GM18498 (cell line): ENCODE measurements around the gene FTO.

Source experiments
- ATAC-seq: cut with Tn5 transposase; IDR thresholded peaks from one replicate; pipeline ENCODE4 v1.9.1; 2021; ENCODE audit warnings: mild to moderate bottlenecking, moderate library complexity; ENCODE audit not compliant: unreplicated experiment

Gene FTO

DNA sequence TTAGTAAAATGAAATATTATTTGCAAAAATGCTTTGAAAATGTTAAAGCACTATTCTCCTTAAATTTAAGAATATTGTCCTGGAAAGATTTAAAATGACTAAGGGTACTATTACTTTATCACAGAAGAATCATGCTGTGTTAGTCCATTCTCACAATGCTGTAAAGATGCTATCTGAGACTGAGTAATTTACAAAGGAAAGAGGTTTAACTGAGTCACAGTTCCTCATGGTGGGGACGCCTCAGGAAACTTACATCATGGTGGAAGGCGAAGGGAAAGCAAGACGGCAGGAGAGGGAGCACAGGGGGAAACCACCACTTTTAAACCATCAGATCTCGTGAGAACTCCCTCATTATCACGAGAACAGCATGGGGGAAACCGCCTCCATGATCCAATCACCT is 337.0 kb downstream of the FTO start:
- ATAC-seq: no peak

DNA sequence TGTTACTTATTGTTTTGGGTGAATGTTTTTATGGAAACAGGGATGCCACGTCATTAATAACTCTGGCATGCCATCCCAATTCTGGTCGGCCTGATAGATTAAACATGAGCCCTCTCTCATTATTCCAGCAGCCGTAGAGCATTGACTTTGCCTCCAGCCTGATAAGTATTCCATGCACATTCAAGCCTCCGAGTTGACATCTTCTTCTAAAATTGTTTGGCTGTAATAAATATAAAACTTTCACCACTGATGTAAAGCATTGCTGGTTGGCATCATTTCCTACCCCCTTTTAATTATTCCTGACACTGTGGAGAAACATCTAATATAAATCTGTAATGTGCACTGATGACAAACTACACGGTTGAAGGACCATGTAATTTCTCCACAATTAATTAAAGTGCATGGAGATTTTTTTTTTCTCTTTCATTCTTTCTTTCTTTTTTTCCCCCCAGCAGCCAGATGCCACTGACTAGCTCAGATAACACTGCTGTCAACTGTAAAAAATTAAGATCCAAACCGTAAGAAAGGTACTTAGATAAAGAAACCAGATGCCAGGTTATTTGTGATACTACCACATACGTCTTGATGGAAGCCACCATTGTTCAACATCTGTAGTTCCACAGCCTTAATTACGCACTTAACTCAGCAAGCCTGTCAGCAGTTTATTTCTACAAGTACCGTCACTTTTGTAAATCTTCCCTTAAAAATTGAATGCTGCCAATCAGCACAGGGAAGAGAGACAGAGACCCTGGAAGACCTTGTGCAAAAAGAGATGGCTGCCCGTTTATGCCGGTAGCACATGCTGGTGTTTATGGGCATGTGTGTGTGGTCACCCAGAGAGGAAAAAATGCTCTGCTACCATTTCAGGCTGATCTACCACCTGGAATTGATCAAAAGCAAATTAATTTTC is 344.9 kb downstream of the FTO start:
- ATAC-seq: no peak

DNA sequence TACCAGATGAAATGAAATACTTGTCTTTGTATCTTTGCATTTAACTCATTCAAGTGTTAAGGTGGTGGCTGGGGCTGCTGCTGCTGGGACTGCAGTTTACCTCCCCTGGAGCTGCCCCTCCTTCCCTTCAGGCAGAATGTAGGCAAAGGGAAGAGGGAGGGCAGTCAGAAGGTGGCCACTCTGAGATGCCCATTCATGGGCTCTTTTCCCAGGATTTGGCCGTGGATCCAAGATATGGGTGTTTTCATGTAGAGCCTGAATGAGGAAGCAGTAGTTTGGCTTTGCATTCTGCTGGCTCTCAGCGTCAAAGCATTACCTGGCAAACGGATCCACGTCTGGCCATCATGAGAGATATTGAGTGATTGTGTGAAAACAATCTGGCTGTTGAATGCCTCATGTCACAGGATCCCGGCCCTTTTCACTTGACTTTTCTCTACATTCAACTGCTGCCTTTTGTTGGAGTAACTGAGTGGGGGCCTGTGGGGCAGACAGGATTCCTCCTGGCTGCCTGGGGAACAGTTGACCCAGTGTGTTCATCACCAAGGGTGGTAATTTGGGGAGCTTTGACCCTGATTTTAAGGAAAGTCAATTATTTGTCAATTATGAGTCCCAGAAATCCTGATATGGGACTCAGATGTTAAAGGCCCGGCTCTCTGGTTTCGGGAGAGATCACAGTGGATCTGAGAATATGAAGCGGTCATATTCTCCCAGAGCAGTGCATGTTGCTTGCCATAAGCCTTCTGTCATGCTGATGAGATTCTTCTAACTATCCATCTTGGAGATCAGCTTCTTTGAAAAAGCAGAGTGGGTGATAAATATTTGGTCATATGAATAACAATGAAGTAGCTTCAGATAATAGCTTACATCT is 345.9 kb downstream of the FTO start:
- no peak for ATAC-seq

GRCh38 chr16:54050459-54051210 is 346.7 kb downstream of the FTO start:
- no peak for ATAC-seq

DNA sequence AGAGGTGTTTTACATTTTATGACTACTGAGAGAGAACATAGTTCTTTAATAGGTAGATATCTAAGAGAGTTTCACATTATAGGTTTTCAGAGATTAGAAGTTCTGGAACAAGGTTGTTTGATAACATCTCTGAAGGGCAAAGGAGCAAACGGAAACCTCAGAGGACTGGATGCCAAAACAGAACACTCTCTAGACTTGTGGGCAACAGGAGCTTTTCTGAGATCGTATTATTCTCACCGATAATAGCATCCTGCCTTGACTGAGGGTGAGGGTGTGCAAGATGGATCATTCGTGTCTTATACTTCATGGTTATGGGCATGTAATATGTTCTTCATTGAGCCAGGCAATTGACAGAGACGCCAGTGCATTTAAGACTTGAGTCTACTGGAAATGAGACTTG is 347.9 kb downstream of the FTO start:
- no peak for ATAC-seq

DNA sequence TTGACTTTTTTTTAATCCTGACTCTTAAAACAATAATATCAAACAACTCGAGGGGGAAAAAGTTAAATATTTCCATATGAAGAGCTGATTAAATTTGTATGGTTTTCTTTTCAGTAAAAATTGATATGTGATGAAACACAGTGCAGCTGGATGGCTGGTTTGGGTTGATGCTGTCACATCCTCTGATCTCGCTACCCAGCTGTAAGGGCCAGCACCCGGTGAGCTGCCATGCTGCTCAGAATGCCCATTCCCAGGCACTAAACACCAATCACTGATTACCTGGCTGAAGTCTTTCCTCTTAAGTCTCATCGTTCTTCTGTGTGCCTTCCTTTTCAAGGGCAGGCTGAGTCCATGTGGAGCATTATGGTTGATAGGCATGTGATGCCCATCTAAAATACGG is 348.3 kb downstream of the FTO start:
- ATAC-seq: no peak

- ATAC-seq: no peak
These were observed 350.2 kb downstream of the FTO start for GRCh38 chr16:54053891-54054820.

DNA sequence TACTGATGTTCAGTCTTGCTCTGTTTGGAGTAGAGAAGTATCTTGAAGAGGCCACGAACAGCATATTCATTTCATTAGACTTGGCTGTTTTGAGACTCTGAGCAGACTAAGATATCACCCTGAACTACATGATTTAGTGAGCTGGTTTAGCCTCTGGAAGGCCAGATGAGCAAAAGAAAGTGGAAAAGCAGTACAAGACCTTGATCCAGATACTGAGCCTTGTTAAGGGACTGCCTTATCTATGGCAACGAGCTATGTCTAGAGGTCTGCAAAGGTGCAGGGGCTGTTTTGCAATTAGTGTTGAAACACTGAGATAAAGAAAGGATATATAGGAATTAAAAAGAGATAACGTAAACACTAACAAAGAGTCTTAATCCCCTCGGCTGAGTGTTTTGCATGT is 351.2 kb downstream of the FTO start:
- ATAC-seq: no peak

- ATAC-seq: no peak
These were observed 351.9 kb downstream of the FTO start for GRCh38 chr16:54055864-54056263.

GRCh38 chr16:54056921-54057320 is 353.0 kb downstream of the FTO start:
- no peak for ATAC-seq

DNA sequence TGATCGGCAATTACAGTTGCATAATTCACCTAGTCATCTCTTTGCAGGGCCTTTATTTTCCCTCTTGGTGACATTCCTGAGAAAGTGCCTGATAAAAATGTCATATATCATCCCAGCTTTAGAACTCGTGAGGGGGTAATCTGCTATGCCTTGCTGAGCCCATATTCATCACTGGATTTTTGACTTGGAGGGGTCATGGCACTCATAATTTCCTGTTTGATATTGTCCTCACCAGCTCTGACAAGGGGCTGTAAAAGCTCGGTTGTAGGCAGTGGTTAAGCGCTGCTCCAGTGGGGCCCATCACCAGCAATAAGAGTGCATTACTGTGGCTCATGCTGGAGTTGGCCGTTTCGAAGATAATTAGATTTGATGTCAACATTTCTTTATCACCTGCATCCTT is 355.4 kb downstream of the FTO start:
- no peak for ATAC-seq

DNA sequence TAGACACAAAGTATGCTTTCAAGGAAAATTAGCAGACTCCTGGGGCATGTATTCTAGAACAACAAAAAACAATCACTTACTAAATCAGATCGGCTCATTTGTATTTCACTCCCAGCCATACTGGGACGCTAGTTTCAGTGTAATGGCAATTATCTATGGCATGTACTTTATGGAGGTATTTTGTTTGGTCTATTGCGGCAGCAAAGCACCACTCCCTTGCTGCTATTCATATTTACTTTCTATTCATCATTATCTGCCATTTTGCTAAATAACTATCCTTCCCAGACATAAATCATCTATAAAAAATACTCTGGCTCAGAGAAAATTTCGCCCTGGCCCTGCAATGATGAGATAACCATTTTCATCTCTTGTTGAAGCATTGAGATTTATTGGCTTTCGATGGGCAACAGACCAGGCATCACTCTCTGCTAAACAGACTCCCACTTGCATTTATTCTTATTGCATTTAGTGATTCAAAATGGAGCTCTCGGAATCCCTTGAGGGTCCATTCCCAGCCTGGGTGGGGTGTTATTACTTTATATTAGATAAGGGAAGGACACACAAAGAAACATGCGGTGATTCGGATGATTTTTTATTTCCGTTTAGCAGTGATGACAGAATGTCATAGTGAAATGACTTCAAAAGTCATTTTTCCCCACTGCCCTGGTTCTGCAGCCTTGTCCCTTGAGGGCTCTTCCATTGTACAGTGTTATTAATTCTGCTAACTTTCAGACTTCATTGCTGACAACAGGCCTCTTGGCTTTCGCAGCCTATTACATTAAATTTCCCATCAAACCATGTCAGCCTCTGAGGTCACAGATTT is 356.9 kb downstream of the FTO start:
- no peak for ATAC-seq

GRCh38 chr16:54061454-54061853 is 357.5 kb downstream of the FTO start:
- ATAC-seq: no peak

- no peak for ATAC-seq
These were observed 358.7 kb downstream of the FTO start for GRCh38 chr16:54062361-54063278.

- ATAC-seq: no peak
These were observed 359.4 kb downstream of the FTO start for GRCh38 chr16:54063279-54063773.

DNA sequence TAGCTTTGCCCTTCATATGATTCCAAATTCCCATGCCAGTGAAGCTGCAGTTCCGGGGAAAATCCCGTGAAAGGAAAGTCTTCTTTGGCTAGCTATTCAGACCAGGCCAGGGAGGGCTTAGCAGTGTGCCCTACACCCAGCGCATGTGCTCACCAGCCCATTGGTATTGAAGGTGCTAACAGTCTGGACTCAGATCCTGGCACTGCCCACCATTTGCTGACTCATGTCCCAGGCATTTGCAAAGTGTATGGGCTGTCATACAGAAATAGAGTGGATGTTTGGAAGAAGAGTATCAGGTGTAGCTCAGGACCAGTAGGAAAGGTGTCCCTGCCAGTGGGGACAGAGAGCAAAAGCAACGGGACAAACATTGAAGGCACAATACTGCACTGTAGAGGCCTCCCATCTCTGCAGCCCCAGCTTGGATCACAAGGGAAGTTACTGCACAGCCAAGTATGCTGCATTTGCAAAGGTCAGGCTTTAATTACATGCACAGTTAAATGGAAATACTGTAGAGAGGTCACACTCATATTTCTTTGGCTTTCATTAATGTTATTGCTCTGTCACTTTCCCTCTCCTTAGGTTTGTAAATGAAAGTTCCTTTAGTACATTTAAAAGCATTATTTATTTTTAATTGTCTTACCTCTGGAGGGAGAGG is 362.6 kb downstream of the FTO start:
- ATAC-seq: no peak

DNA sequence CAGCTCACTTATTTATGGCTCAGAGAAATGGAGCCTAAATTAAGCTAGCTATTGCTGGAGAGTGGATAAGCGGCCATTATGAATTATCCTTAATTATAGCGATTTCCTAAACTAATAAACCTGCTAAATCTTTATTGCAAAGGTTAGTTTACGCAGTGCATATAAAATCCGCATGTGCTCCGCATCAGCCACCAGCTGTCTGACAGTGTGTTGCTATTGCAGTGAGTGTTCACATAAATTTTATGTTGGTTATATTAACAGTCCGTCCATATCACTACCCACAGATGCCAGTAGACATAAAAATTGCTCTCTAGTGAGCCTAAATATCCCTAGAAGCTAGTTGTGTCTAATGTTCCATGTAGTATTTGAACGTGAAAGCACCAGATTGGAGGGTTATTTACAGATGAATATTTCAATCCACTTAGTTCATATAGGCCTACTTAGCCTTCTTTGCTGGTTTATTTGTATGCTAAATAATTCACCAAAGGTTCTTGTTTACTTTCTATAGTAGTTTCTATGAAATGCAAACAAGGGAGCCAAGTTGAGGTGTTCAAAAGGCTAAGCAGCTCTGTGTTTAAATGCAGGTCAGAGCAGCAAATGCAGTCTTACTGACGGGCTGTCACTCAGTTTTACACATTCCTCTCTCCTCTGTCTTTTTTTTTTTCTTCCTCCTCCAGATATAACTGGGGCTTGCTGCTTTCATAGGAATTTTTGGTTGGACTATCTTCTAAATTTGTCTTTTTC is 363.5 kb downstream of the FTO start:
- ATAC-seq: no peak
